ENCODE data around the gene FURIN.
A peak's percentile ranks its signal among the peaks of the same experiment; 100 is the strongest.

DNA sequence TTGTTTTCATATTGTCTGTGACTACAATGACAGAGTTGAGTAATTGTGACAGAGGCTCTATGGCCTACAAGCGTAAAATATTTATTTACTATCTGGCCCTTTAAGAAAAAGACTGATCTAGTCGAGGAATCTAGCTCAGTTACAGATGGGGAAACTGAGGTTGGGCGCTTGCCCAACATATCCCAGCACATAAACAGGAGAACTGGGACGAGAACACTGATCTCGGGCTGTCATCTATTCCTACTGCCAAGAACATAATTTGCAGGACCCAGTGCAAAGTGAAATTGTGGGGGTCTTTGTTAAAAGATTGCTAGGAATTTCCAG, 17.9 kb downstream of the FURIN start:
- TF ChIP-seq, protein P1, sequence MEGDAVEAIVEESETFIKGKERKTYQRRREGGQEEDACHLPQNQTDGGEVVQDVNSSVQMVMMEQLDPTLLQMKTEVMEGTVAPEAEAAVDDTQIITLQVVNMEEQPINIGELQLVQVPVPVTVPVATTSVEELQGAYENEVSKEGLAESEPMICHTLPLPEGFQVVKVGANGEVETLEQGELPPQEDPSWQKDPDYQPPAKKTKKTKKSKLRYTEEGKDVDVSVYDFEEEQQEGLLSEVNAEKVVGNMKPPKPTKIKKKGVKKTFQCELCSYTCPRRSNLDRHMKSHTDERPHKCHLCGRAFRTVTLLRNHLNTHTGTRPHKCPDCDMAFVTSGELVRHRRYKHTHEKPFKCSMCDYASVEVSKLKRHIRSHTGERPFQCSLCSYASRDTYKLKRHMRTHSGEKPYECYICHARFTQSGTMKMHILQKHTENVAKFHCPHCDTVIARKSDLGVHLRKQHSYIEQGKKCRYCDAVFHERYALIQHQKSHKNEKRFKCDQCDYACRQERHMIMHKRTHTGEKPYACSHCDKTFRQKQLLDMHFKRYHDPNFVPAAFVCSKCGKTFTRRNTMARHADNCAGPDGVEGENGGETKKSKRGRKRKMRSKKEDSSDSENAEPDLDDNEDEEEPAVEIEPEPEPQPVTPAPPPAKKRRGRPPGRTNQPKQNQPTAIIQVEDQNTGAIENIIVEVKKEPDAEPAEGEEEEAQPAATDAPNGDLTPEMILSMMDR (IDR thresholded peaks at IDR 0.05), result peak; percentile 80
- TF ChIP-seq POLR2AphosphoS5 (IDR thresholded peaks at IDR 0.05; ENCODE audit: low read depth, low read length) (no peak), REST (IDR thresholded peaks at IDR 0.05; ENCODE audit: insufficient read depth in 1 of 2, low read depth in 2 of 2, low read length in 1 of 2) (no peak), TCF7L2 (IDR thresholded peaks at IDR 0.05; ENCODE audit: low read depth, low read length) (no peak)
